ENCODE data around the gene GAK. TPM values are rescaled to one million over a fixed set of nuclear protein-coding genes. Genes with fewer than 3 reads are reported as not detected.

The GAK gene
- total RNA-seq, 1 donor from 2014 or later: 27.6 TPM

GRCh38 chr4:844752-845232 is 87.3 kb downstream of the GAK start:
- no peak overlapping the region for H3K27ac Mint-ChIP-seq
- no peak overlapping the region for H3K27ac ChIP-seq
- no peak overlapping the region for H3K9ac ChIP-seq
- H3K27me3 ChIP-seq: no peaks in the 10 kb centered on the region
- H3F3A ChIP-seq (ENCODE audit: low read depth): no peaks in the 10 kb centered on the region
- no peaks in the 10 kb centered on the region for H3K9me3 Mint-ChIP-seq
- no peaks in the 10 kb centered on the region for H4K20me1 ChIP-seq (ENCODE audit: low read depth)
- H3K4me1 ChIP-seq: no peaks in the 10 kb centered on the region
- no peak for DNase-seq (ENCODE audit: low spot score)
- peaks cover 8% of the 10 kb centered on the region for H3K36me3 Mint-ChIP-seq
- no peak overlapping the region for H2AFZ ChIP-seq (replicated peaks)
- no peaks in the 10 kb centered on the region for H3K27me3 Mint-ChIP-seq (ENCODE audit: insufficient read depth, low read depth)
- H3K79me2 ChIP-seq (ENCODE audit: low read depth): no peaks in the 10 kb centered on the region
- H3K4me3 ChIP-seq: no peak overlapping the region
- H3K4me3 Mint-ChIP-seq: no peak overlapping the region
- no peaks in the 10 kb centered on the region for H3K9me3 ChIP-seq (ENCODE audit: low read depth)
- no peak overlapping the region for H3K4me2 ChIP-seq
- no peaks in the 10 kb centered on the region for H3K36me3 ChIP-seq
- peaks cover 8% of the 10 kb centered on the region for H3K4me1 Mint-ChIP-seq
- no peak for TF ChIP-seq EZH2 (IDR thresholded peaks at IDR 0.05)
- no peak for TF ChIP-seq EZH2phosphoT487 (IDR thresholded peaks at IDR 0.05)
- TF ChIP-seq, protein P1, sequence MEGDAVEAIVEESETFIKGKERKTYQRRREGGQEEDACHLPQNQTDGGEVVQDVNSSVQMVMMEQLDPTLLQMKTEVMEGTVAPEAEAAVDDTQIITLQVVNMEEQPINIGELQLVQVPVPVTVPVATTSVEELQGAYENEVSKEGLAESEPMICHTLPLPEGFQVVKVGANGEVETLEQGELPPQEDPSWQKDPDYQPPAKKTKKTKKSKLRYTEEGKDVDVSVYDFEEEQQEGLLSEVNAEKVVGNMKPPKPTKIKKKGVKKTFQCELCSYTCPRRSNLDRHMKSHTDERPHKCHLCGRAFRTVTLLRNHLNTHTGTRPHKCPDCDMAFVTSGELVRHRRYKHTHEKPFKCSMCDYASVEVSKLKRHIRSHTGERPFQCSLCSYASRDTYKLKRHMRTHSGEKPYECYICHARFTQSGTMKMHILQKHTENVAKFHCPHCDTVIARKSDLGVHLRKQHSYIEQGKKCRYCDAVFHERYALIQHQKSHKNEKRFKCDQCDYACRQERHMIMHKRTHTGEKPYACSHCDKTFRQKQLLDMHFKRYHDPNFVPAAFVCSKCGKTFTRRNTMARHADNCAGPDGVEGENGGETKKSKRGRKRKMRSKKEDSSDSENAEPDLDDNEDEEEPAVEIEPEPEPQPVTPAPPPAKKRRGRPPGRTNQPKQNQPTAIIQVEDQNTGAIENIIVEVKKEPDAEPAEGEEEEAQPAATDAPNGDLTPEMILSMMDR (IDR thresholded peaks at IDR 0.05): no peak

DNA sequence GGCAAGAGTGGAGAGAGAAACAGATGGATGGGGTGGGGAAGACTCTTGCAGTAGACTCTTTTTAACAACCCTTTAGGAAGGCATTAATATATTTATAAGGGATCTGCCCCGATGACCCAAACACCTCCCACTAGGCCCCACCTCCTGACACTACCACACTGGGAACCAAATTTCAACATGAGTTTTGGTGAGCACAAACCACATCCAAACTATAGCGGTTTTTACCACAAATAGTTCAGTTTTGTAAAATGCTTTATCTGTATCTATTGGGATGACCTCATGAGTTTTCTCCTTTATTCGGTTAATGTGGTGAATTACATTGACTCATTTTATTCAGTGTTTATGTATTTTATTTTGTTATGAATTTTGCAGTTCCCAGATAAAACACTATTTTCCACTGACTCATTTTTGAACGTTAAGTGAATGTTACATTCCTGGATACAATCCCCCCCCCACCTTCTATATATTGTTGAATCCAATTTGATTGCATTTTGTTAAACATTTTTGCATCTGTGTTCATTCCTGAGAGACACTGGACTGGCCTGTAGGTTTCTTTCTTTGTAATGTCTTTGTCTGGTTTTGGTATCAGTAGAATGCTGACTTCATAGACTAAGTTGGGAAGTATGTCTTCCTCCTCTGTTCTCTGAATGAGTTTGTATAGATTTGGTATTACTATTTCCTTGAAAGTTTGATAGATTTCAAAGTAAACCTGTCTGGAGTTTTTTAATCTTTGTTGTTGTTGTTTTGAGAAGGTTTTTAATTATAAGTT is 92.3 kb downstream of the GAK start:
- Histone ChIP-seq H3K4me1 (no peaks in the 10 kb centered on the region), H3K4me2 (no peak overlapping the region), H3K36me3 (no peaks in the 10 kb centered on the region), H2AFZ (replicated peaks) (no peak overlapping the region), H3K4me3 (no peak overlapping the region), H3K27me3 (no peaks in the 10 kb centered on the region), H4K20me1 (ENCODE audit: low read depth) (no peaks in the 10 kb centered on the region), H3K27ac (no peak overlapping the region), H3K9me3 (ENCODE audit: low read depth) (no peaks in the 10 kb centered on the region), H3K79me2 (ENCODE audit: low read depth) (no peaks in the 10 kb centered on the region), H3F3A (ENCODE audit: low read depth) (no peaks in the 10 kb centered on the region), H3K9ac (no peak overlapping the region)
- no peak for DNase-seq (ENCODE audit: low spot score)
- Mint-ChIP-seq H3K27ac (no peak overlapping the region), H3K36me3 (peaks cover 17% of the 10 kb centered on the region), H3K4me3 (no peak overlapping the region), H3K27me3 (ENCODE audit: insufficient read depth, low read depth) (peaks cover 2% of the 10 kb centered on the region), H3K9me3 (peaks cover 14% of the 10 kb centered on the region), H3K4me1 (peaks cover 3% of the 10 kb centered on the region)
- TF ChIP-seq EZH2 (IDR thresholded peaks at IDR 0.05) (no peak), EZH2phosphoT487 (IDR thresholded peaks at IDR 0.05) (no peak)
- TF ChIP-seq, protein P1 (IDR thresholded peaks at IDR 0.05): no peak

DNA sequence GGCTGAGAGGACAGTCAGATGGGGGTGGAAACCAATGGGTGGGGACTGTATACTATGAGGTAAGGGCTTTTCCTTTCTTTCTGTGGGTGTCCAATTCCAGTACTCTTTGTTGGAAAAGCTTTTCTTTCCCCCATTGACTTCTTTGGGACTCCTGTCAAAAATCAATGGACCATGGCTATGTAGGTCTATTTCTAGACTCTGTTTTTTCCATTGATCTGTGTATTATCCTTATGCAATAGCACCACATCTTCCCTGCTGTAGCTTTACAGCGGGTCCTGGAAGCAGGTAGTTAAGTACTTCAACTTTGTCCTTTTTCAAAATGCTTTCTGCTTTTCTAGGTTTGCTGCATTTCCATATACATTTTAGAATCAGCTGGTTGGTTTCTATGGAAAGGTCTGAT is 94.3 kb downstream of the GAK start:
- Histone ChIP-seq H2AFZ (replicated peaks) (no peak overlapping the region), H3K9me3 (ENCODE audit: low read depth) (no peaks in the 10 kb centered on the region), H3K4me1 (no peaks in the 10 kb centered on the region), H3K36me3 (no peaks in the 10 kb centered on the region), H3K27me3 (no peaks in the 10 kb centered on the region), H3K79me2 (ENCODE audit: low read depth) (no peaks in the 10 kb centered on the region), H4K20me1 (ENCODE audit: low read depth) (no peaks in the 10 kb centered on the region), H3F3A (ENCODE audit: low read depth) (no peaks in the 10 kb centered on the region), H3K27ac (no peak overlapping the region), H3K4me2 (no peak overlapping the region), H3K4me3 (no peak overlapping the region), H3K9ac (no peak overlapping the region)
- H3K9me3 Mint-ChIP-seq: peaks cover 14% of the 10 kb centered on the region
- no peak overlapping the region for H3K4me3 Mint-ChIP-seq
- no peak overlapping the region for H3K27ac Mint-ChIP-seq
- TF ChIP-seq, protein P1 (IDR thresholded peaks at IDR 0.05): no peak
- TF ChIP-seq EZH2phosphoT487 (IDR thresholded peaks at IDR 0.05): no peak
- H3K4me1 Mint-ChIP-seq: no peaks in the 10 kb centered on the region
- no peak for DNase-seq (ENCODE audit: low spot score)
- H3K27me3 Mint-ChIP-seq (ENCODE audit: insufficient read depth, low read depth): peaks cover 2% of the 10 kb centered on the region
- peaks cover 17% of the 10 kb centered on the region for H3K36me3 Mint-ChIP-seq
